NCI-H69 (cell line): ENCODE measurements around the gene SPAG8.

Experiments
- DNase-seq: peaks from one replicate; lab custom pipeline; 2025; lab: John Stamatoyannopoulos, UW

Gene SPAG8

GRCh38 chr9:35836595-35836994, 24.5 kb upstream of the SPAG8 start:
- DNase-seq: no peak

GRCh38 chr9:35835766-35836165, 23.7 kb upstream of the SPAG8 start:
- DNase-seq: no peak

GRCh38 chr9:35835216-35835632, 23.2 kb upstream of the SPAG8 start:
- peak; percentile 27 for DNase-seq

GRCh38 chr9:35834260-35835215, 22.5 kb upstream of the SPAG8 start:
- DNase-seq: peak; percentile 61

- DNase-seq: no peak
Observed at GRCh38 chr9:35832814-35833213, 20.8 kb upstream of the SPAG8 start.

- DNase-seq: no peak
Observed at GRCh38 chr9:35831040-35831439, 19.0 kb upstream of the SPAG8 start.

GRCh38 chr9:35829764-35830096, 17.7 kb upstream of the SPAG8 start:
- DNase-seq: no peak

GRCh38 chr9:35829084-35829763, 17.2 kb upstream of the SPAG8 start, which contains the start of gene TMEM8B:
Gene TMEM8B (plus strand): TSS chr9:35829228. CDS start chr9:35829448, 220 bp downstream.
- peak; percentile 97 for DNase-seq

GRCh38 chr9:35828716-35829083, 16.6 kb upstream of the SPAG8 start, which contains the start of gene FAM221B:
Gene FAM221B (minus strand): TSS chr9:35828732. CDS start chr9:35826161, 2,571 bp downstream.
- peak; percentile 61 for DNase-seq

- no peak for DNase-seq
Observed at GRCh38 chr9:35827486-35827885, 15.4 kb upstream of the SPAG8 start.

- peak; percentile 64 for DNase-seq
Observed at GRCh38 chr9:35826071-35826701, 14.1 kb upstream of the SPAG8 start.

GRCh38 chr9:35822926-35823325, 10.9 kb upstream of the SPAG8 start:
- DNase-seq: no peak

- no peak for DNase-seq
Observed at GRCh38 chr9:35820076-35820475, 8.0 kb upstream of the SPAG8 start.

GRCh38 chr9:35818341-35818740, 6.3 kb upstream of the SPAG8 start:
- DNase-seq: no peak

GRCh38 chr9:35816708-35817107, 4.6 kb upstream of the SPAG8 start:
- peak; percentile 72 for DNase-seq

GRCh38 chr9:35814841-35815543, 2.9 kb upstream of the SPAG8 start, which contains the start of gene HINT2:
Gene HINT2 (minus strand): TSS chr9:35815042. CDS start chr9:35814979, 63 bp downstream.
- peak; percentile 99 for DNase-seq

- peak; percentile 73 for DNase-seq
Observed at GRCh38 chr9:35814106-35814840, 2.2 kb upstream of the SPAG8 start.

- peak; percentile 51 for DNase-seq
Observed at GRCh38 chr9:35813434-35814105, 1.5 kb upstream of the SPAG8 start.

GRCh38 chr9:35811381-35812024, 559 bp downstream of the SPAG8 start:
- peak; percentile 20 for DNase-seq

GRCh38 chr9:35810122-35810521, 1.9 kb downstream of the SPAG8 start:
- DNase-seq: no peak
